IMR-90 (cell line): ENCODE measurements around the gene NGFR. TPM values are rescaled to one million over a fixed set of nuclear protein-coding genes. Genes with fewer than 3 reads are reported as not detected.

Experiments used
- ATAC-seq: fragments of 200-7000 bp; cut with Tn5 transposase; 2 replicates; pipeline ENCODE4 v1.9.1; 2020; ENCODE audit warnings: low read depth, mild to moderate bottlenecking, moderate library complexity
- BruUV-seq: library from RNA; stranded (reverse); fragments of 400-500 nt; replicated peaks from 2 replicates; lab custom pipeline; 2021; lab: Mats Ljungman, UMichigan
- CTCF ChIA-PET: fragments of 300-600 bp; formaldehyde crosslinking; extraction: SDS; loops from one replicate; lab custom pipeline; 2021; ENCODE audit warnings: antibody characterized with exemption; lab: Yijun Ruan, JAX
- POLR2A ChIA-PET: fragments of 300-600 bp; sonication (Branson Sonifier 250); formaldehyde crosslinking; loops from one replicate; lab custom pipeline; 2022; ENCODE audit warnings: antibody characterized with exemption; ENCODE audit not compliant: unreplicated experiment; lab: Charles Lee
- DNase-seq: peaks from one replicate; pipeline ENCODE4 v3.0.0; 2013
- H2AFZ ChIP-seq: replicated peaks from 2 replicates; pipeline ENCODE3; 2013; ENCODE audit warnings: low read length, mild to moderate bottlenecking; ENCODE audit not compliant: poor library complexity
- H2AK5ac ChIP-seq: 2 replicates; pipeline ENCODE4 v1.6.1; 2013; ENCODE audit warnings: low read depth, low read length, inconsistent platforms
- H2AK9ac ChIP-seq: replicated peaks from 2 replicates; pipeline ENCODE3; 2013; ENCODE audit warnings: mild to moderate bottlenecking, low read depth, low read length, moderate library complexity; ENCODE audit not compliant: poor library complexity
- H2BK120ac ChIP-seq: 2 replicates; pipeline ENCODE4 v1.6.1; 2013; ENCODE audit warnings: low read depth, low read length, inconsistent platforms
- H2BK15ac ChIP-seq: 3 replicates; pipeline ENCODE4 v1.6.1; 2013; ENCODE audit warnings: low read depth, low read length, inconsistent platforms
- H2BK20ac ChIP-seq: 2 replicates; pipeline ENCODE4 v1.6.1; 2013; ENCODE audit warnings: low read depth, mild to moderate bottlenecking, inconsistent platforms, low read length, moderate library complexity
- H2BK5ac ChIP-seq: 2 replicates; pipeline ENCODE4 v1.6.1; 2013; ENCODE audit warnings: mild to moderate bottlenecking, low read depth, low read length, inconsistent platforms; ENCODE audit not compliant: poor library complexity, severe bottlenecking
- H3K14ac ChIP-seq: replicated peaks from 2 replicates; pipeline ENCODE4 v1.6.1; 2013; ENCODE audit warnings: low read depth, low read length, inconsistent platforms
- H3K18ac ChIP-seq: 2 replicates; pipeline ENCODE4 v1.6.1; 2013; ENCODE audit warnings: low read depth, low read length, control low read depth
- H3K23ac ChIP-seq: 2 replicates; pipeline ENCODE4 v1.6.1; 2013; ENCODE audit warnings: low read depth, low read length, inconsistent platforms
- H3K27ac ChIP-seq: 2 replicates; pipeline ENCODE4 v1.5.1; 2013; ENCODE audit warnings: mild to moderate bottlenecking, control low read depth, low read length; ENCODE audit not compliant: insufficient read depth
- H3K27me3 ChIP-seq: 2 replicates; pipeline ENCODE4 v1.6.1; 2013; ENCODE audit warnings: low read length; ENCODE audit not compliant: control insufficient read depth, insufficient read depth
- H3K36me3 ChIP-seq: 2 replicates; pipeline ENCODE4 v1.6.1; 2013; ENCODE audit warnings: low read length, mixed read lengths; ENCODE audit not compliant: control insufficient read depth, insufficient read depth
- H3K4ac ChIP-seq: 2 replicates; pipeline ENCODE4 v1.6.1; 2013; ENCODE audit warnings: low read depth, low read length, inconsistent platforms
- H3K4me1 ChIP-seq: 2 replicates; pipeline ENCODE4 v1.6.1; 2013; ENCODE audit warnings: low read length, mixed read lengths; ENCODE audit not compliant: control insufficient read depth, insufficient read depth
- H3K4me2 ChIP-seq: 2 replicates; pipeline ENCODE4 v1.6.1; 2013; ENCODE audit warnings: low read depth, mild to moderate bottlenecking, control low read depth, low read length, moderate library complexity
- H3K4me3 ChIP-seq: 2 replicates; pipeline ENCODE4 v1.5.1; 2013; ENCODE audit warnings: low read depth, mild to moderate bottlenecking, control low read depth, low read length, moderate library complexity; ENCODE audit not compliant: insufficient read depth
- H3K56ac ChIP-seq: 2 replicates; pipeline ENCODE4 v1.6.1; 2013; ENCODE audit warnings: low read length, inconsistent platforms; ENCODE audit not compliant: insufficient read depth; ENCODE audit errors: extremely low read depth
- H3K79me1 ChIP-seq, 2 experiments: 2 replicates each; pipeline ENCODE4 v1.6.1; 2013; ENCODE audit warnings: low read length in 2 of 2, inconsistent platforms in 1 of 2, low read depth in 1 of 2
- H3K9ac ChIP-seq: 2 replicates; pipeline ENCODE4 v1.6.1; 2013; ENCODE audit warnings: low read depth, low read length, control low read depth
- H3K9me1 ChIP-seq: 2 replicates; pipeline ENCODE4 v1.6.1; 2013; ENCODE audit warnings: low read length, inconsistent platforms; ENCODE audit not compliant: insufficient read depth
- H3K9me3 ChIP-seq: 2 replicates; pipeline ENCODE4 v1.6.1; 2013; ENCODE audit warnings: low read length; ENCODE audit not compliant: control insufficient read depth, insufficient read depth
- H4K20me1 ChIP-seq: 2 replicates; pipeline ENCODE4 v1.6.1; 2013; ENCODE audit warnings: low read length, inconsistent platforms; ENCODE audit not compliant: insufficient read depth
- H4K5ac ChIP-seq: 2 replicates; pipeline ENCODE4 v1.6.1; 2013; ENCODE audit warnings: mild to moderate bottlenecking, low read depth, low read length, control low read depth
- H4K8ac ChIP-seq, 2 experiments: 2 replicates each; pipeline ENCODE4 v1.6.1; 2013; ENCODE audit warnings: low read depth in 2 of 2, low read length in 2 of 2, control low read depth in 1 of 2, inconsistent platforms in 1 of 2
- H4K91ac ChIP-seq: 2 replicates; pipeline ENCODE4 v1.6.1; 2013; ENCODE audit warnings: low read depth, low read length, inconsistent platforms; ENCODE audit not compliant: insufficient read depth
- BHLHE40 ChIP-seq: fragments of 150-350 bp; IDR thresholded peaks from 2 replicates; pipeline ENCODE4 v1.6.1; 2016; ENCODE audit warnings: mild to moderate bottlenecking, low read depth, low read length
- CHD1 ChIP-seq: IDR thresholded peaks from 2 replicates; pipeline ENCODE4 v1.6.1; 2012; ENCODE audit warnings: low read depth, low read length, improper control_type of control experiment
- FOS ChIP-seq: fragments of 150-350 bp; IDR thresholded peaks from 2 replicates; pipeline ENCODE4 v1.6.1; 2016; ENCODE audit warnings: low read depth, low read length
- MAFK ChIP-seq: IDR thresholded peaks from 2 replicates; pipeline ENCODE4 v1.6.1; 2012; ENCODE audit warnings: low read depth, low read length, improper control_type of control experiment
- MAZ ChIP-seq: IDR thresholded peaks from 2 replicates; pipeline ENCODE4 v1.6.1; 2012; ENCODE audit warnings: low read depth, mild to moderate bottlenecking, low read length, improper control_type of control experiment, moderate library complexity, borderline replicate concordance
- MXI1 ChIP-seq: IDR thresholded peaks from 2 replicates; pipeline ENCODE4 v1.6.1; 2012; ENCODE audit warnings: low read depth, mild to moderate bottlenecking, low read length, moderate library complexity, borderline replicate concordance
- NFE2L2 ChIP-seq: fragments of 150-350 bp; IDR thresholded peaks from 2 replicates; pipeline ENCODE4 v1.6.1; 2016; ENCODE audit warnings: low read depth, mild to moderate bottlenecking, low read length
- POLR2A ChIP-seq: IDR thresholded peaks from 2 replicates; pipeline ENCODE4 v1.6.1; 2012; ENCODE audit warnings: mild to moderate bottlenecking, low read depth, low read length
- RAD21 ChIP-seq: IDR thresholded peaks from 2 replicates; pipeline ENCODE4 v1.6.1; 2012; ENCODE audit warnings: low read length, improper control_type of control experiment
- RCOR1 ChIP-seq: IDR thresholded peaks from 2 replicates; pipeline ENCODE4 v1.6.1; 2012; ENCODE audit warnings: mild to moderate bottlenecking, low read length, improper control_type of control experiment; ENCODE audit not compliant: insufficient replicate concordance
- RFX5 ChIP-seq: IDR thresholded peaks from 2 replicates; pipeline ENCODE4 v1.8.0; 2012; ENCODE audit warnings: low read depth, mild to moderate bottlenecking, low read length, moderate library complexity
- SMC3 ChIP-seq: fragments of 150-350 bp; IDR thresholded peaks from 2 replicates; pipeline ENCODE4 v1.6.1; 2016; ENCODE audit warnings: low read depth, mild to moderate bottlenecking, antibody characterized with exemption, low read length, moderate library complexity
- WGBS, 2 experiments: methylation state at CpG; one replicate each; pipeline versions ENCODE4 v1.1.5 to v1.1.7; 2013; ENCODE audit warnings: missing lambda C conversion rate in 2 of 2; ENCODE audit not compliant: insufficient read length in 1 of 2; ENCODE audit errors: extremely low coverage in 2 of 2; 5-methylcytosine and 5-hydroxymethylcytosine counted together
- dilution Hi-C: fragments of 300-500 bp; cut with HindIII; formaldehyde crosslinking; loops from one replicate; pipeline ENCODE4 v1.14.3; 2018; ENCODE audit warnings: low sequenced_read_pairs; ENCODE audit not compliant: unreplicated experiment
- in situ Hi-C: fragments of 300-500 bp; cut with MboI; formaldehyde crosslinking; loops from 3 replicates; pipeline ENCODE4 v1.14.3; 2019; ENCODE audit warnings: low sequenced_read_pairs, inconsistent platforms, mixed read lengths
- intact Hi-C: fragments of 100-400 bp; cut with micrococcal nuclease; formaldehyde crosslinking; loops from 2 replicates; pipeline ENCODE4 v1.10.0; 2022
- polyA plus RNA-seq, 3 experiments: library from polyadenylated mRNA; depleted of rRNA; stranded (reverse); fragments of >200 nt; gene quantifications; 2 replicates each; pipeline ENCODE4 v1.2.3, GENCODE V29; 2012; ENCODE audit warnings: low replicate concordance in 1 of 3
- total RNA-seq: library from RNA; depleted of rRNA; stranded (reverse); fragments of >200 nt; gene quantifications from 2 replicates; pipeline ENCODE4 v1.2.3, GENCODE V29; 2012
- TF ChIP-seq, protein P1 (sequence below): conservative IDR thresholded peaks from 2 replicates; pipeline ENCODE4 v1.5.1; 2012; ENCODE audit warnings: mild to moderate bottlenecking, low read depth, low read length, improper control_type of control experiment
- TF ChIP-seq, protein P2 (sequence below): fragments of 150-350 bp; IDR thresholded peaks from 2 replicates; pipeline ENCODE4 v1.6.1; 2017; ENCODE audit warnings: mild to moderate bottlenecking, antibody characterized with exemption, low read length, low read depth
- TF ChIP-seq, protein P3 (sequence below): fragments of 150-350 bp; IDR thresholded peaks from 2 replicates; pipeline ENCODE4 v1.6.1; 2016; ENCODE audit warnings: low read depth, mild to moderate bottlenecking, low read length, moderate library complexity, borderline replicate concordance

NGFR gene
- total and polyA plus RNA-seq, 2 of the 4 experiments (the other 2 are of a cell fraction) = 0.15 to 0.18 TPM

DNA sequence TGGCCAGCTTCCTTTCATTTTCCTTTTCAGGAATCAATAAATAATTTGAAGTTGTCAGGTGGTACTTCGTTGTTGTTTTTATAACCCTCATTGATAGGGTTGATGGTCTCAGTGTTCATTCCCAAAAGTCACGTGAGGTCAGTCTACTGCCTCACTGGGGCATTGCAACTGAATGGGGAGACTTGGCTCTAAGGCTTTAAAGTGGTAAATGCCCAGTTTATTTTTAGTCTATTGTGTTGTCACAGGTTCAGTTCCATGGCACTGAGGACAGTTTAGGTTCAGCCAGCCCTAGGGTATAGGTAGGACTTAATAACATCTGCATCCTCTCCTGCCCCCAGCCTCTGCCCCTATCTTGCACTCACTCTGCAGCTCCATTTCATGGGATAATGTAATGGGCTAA lies 33.5 kb upstream of the NGFR start:
- Histone ChIP-seq H4K8ac (no peak overlapping the region), H2AK9ac (no peak overlapping the region), H2BK15ac (no peak overlapping the region), H2BK5ac (no peak overlapping the region), H4K20me1 (no peaks in the 10 kb centered on the region), H3K23ac (no peak overlapping the region), H3K4me1 (no peaks in the 10 kb centered on the region; the same call in 1 of the 2 replicates), H4K5ac (no peak overlapping the region), H3K56ac (no peak overlapping the region), H3K4me2 (no peak overlapping the region), H2AK5ac (no peak overlapping the region), H3K9me3 (peaks cover 12% of the 10 kb centered on the region), H3K4ac (no peak overlapping the region), H3K4me3 (no peak overlapping the region), H3K79me1 (no peaks in the 10 kb centered on the region), H3K27ac (no peak overlapping the region), H3K27me3 (peaks cover 77% of the 10 kb centered on the region), H3K9ac (no peak overlapping the region), H2BK20ac (no peak overlapping the region), H3K18ac (no peak overlapping the region), H2BK120ac (no peak overlapping the region), H4K91ac (no peak overlapping the region), H2AFZ (no peak overlapping the region), H3K9me1 (no peaks in the 10 kb centered on the region), H3K14ac (no peak overlapping the region), H3K36me3 (no peaks in the 10 kb centered on the region)
- TF ChIP-seq POLR2A = no peak
- TF ChIP-seq RAD21 = no peak
- TF ChIP-seq NFE2L2 = no peak
- TF ChIP-seq, protein P1, sequence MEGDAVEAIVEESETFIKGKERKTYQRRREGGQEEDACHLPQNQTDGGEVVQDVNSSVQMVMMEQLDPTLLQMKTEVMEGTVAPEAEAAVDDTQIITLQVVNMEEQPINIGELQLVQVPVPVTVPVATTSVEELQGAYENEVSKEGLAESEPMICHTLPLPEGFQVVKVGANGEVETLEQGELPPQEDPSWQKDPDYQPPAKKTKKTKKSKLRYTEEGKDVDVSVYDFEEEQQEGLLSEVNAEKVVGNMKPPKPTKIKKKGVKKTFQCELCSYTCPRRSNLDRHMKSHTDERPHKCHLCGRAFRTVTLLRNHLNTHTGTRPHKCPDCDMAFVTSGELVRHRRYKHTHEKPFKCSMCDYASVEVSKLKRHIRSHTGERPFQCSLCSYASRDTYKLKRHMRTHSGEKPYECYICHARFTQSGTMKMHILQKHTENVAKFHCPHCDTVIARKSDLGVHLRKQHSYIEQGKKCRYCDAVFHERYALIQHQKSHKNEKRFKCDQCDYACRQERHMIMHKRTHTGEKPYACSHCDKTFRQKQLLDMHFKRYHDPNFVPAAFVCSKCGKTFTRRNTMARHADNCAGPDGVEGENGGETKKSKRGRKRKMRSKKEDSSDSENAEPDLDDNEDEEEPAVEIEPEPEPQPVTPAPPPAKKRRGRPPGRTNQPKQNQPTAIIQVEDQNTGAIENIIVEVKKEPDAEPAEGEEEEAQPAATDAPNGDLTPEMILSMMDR = no peak
- TF ChIP-seq MAFK = no peak
- TF ChIP-seq RCOR1 = no peak
- TF ChIP-seq CHD1 = no peak
- TF ChIP-seq SMC3 = no peak
- TF ChIP-seq, protein P2, sequence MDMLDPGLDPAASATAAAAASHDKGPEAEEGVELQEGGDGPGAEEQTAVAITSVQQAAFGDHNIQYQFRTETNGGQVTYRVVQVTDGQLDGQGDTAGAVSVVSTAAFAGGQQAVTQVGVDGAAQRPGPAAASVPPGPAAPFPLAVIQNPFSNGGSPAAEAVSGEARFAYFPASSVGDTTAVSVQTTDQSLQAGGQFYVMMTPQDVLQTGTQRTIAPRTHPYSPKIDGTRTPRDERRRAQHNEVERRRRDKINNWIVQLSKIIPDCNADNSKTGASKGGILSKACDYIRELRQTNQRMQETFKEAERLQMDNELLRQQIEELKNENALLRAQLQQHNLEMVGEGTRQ = no peak
- no peak for TF ChIP-seq MAZ
- TF ChIP-seq, protein P3, sequence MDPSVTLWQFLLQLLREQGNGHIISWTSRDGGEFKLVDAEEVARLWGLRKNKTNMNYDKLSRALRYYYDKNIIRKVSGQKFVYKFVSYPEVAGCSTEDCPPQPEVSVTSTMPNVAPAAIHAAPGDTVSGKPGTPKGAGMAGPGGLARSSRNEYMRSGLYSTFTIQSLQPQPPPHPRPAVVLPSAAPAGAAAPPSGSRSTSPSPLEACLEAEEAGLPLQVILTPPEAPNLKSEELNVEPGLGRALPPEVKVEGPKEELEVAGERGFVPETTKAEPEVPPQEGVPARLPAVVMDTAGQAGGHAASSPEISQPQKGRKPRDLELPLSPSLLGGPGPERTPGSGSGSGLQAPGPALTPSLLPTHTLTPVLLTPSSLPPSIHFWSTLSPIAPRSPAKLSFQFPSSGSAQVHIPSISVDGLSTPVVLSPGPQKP = no peak
- TF ChIP-seq FOS = no peak
- no peak for TF ChIP-seq BHLHE40
- no peak for TF ChIP-seq RFX5
- no peak for TF ChIP-seq MXI1
- POLR2A ChIA-PET = no interaction called here
- ATAC-seq (no peak), DNase-seq (no peak)
- CTCF ChIA-PET = no interaction called here
- intact Hi-C loops (no loop called here), dilution Hi-C loops (no loop called here), in situ Hi-C loops (no loop called here)
- WGBS, 2 experiments = no CpG with 5 or more reads among the region's 2 CpGs
- no TSS peak for BruUV-seq
